CD14-positive monocyte (primary cell): ENCODE measurements around the gene BUB1B. TPM values are rescaled to one million over a fixed set of nuclear protein-coding genes. Genes with fewer than 3 reads are reported as not detected.

ENCODE experiments used
- DNase-seq, 3 donors: peaks; one replicate each; pipeline ENCODE4 v3.0.0-alpha.2; 2011 to 2022
- H2AFZ ChIP-seq: 2 replicates; pipeline ENCODE4 v1.6.0; 2012; ENCODE audit warnings: mild to moderate bottlenecking, low read depth, low read length, inconsistent platforms; ENCODE audit not compliant: insufficient read depth, poor library complexity, severe bottlenecking
- H3K27ac ChIP-seq, 2 donors: 1 replicate in 1 of 2; 2 replicates in 1 of 2; pipeline ENCODE4 v1.5.1; 2012 to 2013; ENCODE audit warnings: low read length in 2 of 2, control low read depth in 1 of 2, inconsistent platforms in 1 of 2, low read depth in 1 of 2, mild to moderate bottlenecking in 1 of 2
- H3K27me3 ChIP-seq, 2 donors: one replicate each; pipeline versions ENCODE4 v1.6.0 to v1.6.1; 2011 to 2013; ENCODE audit warnings: low read length in 2 of 2; ENCODE audit not compliant: control insufficient read depth in 2 of 2, insufficient read depth in 2 of 2
- H3K36me3 ChIP-seq, 2 donors: replicated peaks in 1 of 2; 1 replicate in 1 of 2; 2 replicates in 1 of 2; pipeline versions ENCODE4 v1.5.1 to v1.6.1; 2012 to 2013; ENCODE audit warnings: low read length in 2 of 2, control low read depth in 1 of 2, inconsistent platforms in 1 of 2, mild to moderate bottlenecking in 1 of 2; ENCODE audit not compliant: insufficient read depth in 2 of 2, control insufficient read depth in 1 of 2
- H3K4me1 ChIP-seq, 2 donors: 1 replicate in 1 of 2; 2 replicates in 1 of 2; pipeline versions ENCODE4 v1.5.1 to v1.6.1; 2012 to 2013; ENCODE audit warnings: low read length in 2 of 2, control low read depth in 1 of 2, inconsistent platforms in 1 of 2, mild to moderate bottlenecking in 1 of 2, moderate library complexity in 1 of 2; ENCODE audit not compliant: insufficient read depth in 2 of 2, control insufficient read depth in 1 of 2
- H3K4me2 ChIP-seq: replicated peaks from 2 replicates; pipeline ENCODE3; 2012; ENCODE audit warnings: low read length, moderate library complexity, mild to moderate bottlenecking; ENCODE audit not compliant: poor library complexity, severe bottlenecking; ENCODE audit errors: extremely low read depth
- H3K4me3 ChIP-seq, 3 experiments: fragments of 200-600 bp in 1 of 3; sonication (generic) in 1 of 3; replicated peaks in 1 of 3; 1 replicate in 2 of 3; 2 replicates in 1 of 3; pipeline ENCODE4 v1.5.1; 2011 to 2013; ENCODE audit warnings: low read length in 3 of 3, mild to moderate bottlenecking in 3 of 3, control low read depth in 2 of 3, low read depth in 2 of 3, inconsistent platforms in 1 of 3, moderate library complexity in 1 of 3
- H3K79me2 ChIP-seq: 2 replicates; pipeline ENCODE4 v1.6.0; 2012; ENCODE audit warnings: mild to moderate bottlenecking, control low read depth, inconsistent platforms, low read length, moderate library complexity; ENCODE audit not compliant: insufficient read depth
- H3K9ac ChIP-seq: 2 replicates; pipeline ENCODE4 v1.6.0; 2017; ENCODE audit warnings: low read length, mild to moderate bottlenecking; ENCODE audit not compliant: insufficient read depth, poor library complexity, severe bottlenecking
- H3K9me3 ChIP-seq, 2 donors: replicated peaks in 1 of 2; 1 replicate in 1 of 2; 2 replicates in 1 of 2; pipeline versions ENCODE4 v1.5.1 to v1.6.1; 2012 to 2013; ENCODE audit warnings: low read length in 2 of 2, control low read depth in 1 of 2; ENCODE audit not compliant: control insufficient read depth in 1 of 2, insufficient read depth in 1 of 2
- H4K20me1 ChIP-seq: 2 replicates; pipeline ENCODE4 v1.6.0; 2012; ENCODE audit warnings: mild to moderate bottlenecking, low read length, control low read depth, moderate library complexity; ENCODE audit not compliant: insufficient read depth
- H3K27ac Mint-ChIP-seq, 7 donors: one replicate each; pipeline ENCODE4 v1.8.0; 2020; ENCODE audit warnings: mild to moderate bottlenecking in 7 of 7, mixed read lengths in 7 of 7, moderate library complexity in 6 of 7, inconsistent platforms in 2 of 7
- H3K27me3 Mint-ChIP-seq, 3 donors: one replicate each; pipeline ENCODE4 v1.8.0; 2021 to 2022; ENCODE audit warnings: low read depth in 3 of 3, mild to moderate bottlenecking in 3 of 3, mixed read lengths in 3 of 3, moderate library complexity in 3 of 3, inconsistent platforms in 1 of 3
- H3K36me3 Mint-ChIP-seq, 2 donors: one replicate each; pipeline ENCODE4 v1.8.0; 2020; ENCODE audit warnings: mixed read lengths in 2 of 2, inconsistent platforms in 1 of 2, mild to moderate bottlenecking in 1 of 2
- H3K4me1 Mint-ChIP-seq: one replicate; pipeline ENCODE4 v1.8.0; 2020; ENCODE audit warnings: mild to moderate bottlenecking, mixed read lengths
- H3K4me3 Mint-ChIP-seq, 2 donors: one replicate each; pipeline ENCODE4 v1.8.0; 2020; ENCODE audit warnings: mild to moderate bottlenecking in 2 of 2, mixed read lengths in 2 of 2, moderate library complexity in 1 of 2
- H3K9me3 Mint-ChIP-seq, 7 donors: one replicate each; pipeline ENCODE4 v1.8.0; 2020 to 2022; ENCODE audit warnings: mixed read lengths in 7 of 7, mild to moderate bottlenecking in 6 of 7, moderate library complexity in 6 of 7, inconsistent platforms in 2 of 7
- CTCF ChIP-seq: fragments of 200-600 bp; IDR thresholded peaks from one replicate; pipeline ENCODE4 v1.8.0; 2022; ENCODE audit warnings: antibody characterized with exemption, mild to moderate bottlenecking
- WGBS: methylation state at CpG from one replicate; pipeline ENCODE4 v1.1.5; 2013; ENCODE audit warnings: missing lambda C conversion rate; ENCODE audit not compliant: insufficient coverage; 5-methylcytosine and 5-hydroxymethylcytosine counted together
- intact Hi-C, 2 donors: fragments of 100-400 bp; cut with micrococcal nuclease; formaldehyde crosslinking; loops; one replicate each; pipeline versions ENCODE4 v1.15.0 to v1.15.1; 2023
- polyA plus RNA-seq, 3 donors: library from polyadenylated mRNA; depleted of rRNA in 1 of 3; unstranded in 2 of 3; stranded (reverse) in 1 of 3; fragments of 300-500 nt in 2 of 3; fragments of >200 nt in 1 of 3; fragmentation: Illumina TruSeq in 2 of 3; gene quantifications; 1 replicate in 2 of 3; 2 replicates in 1 of 3; pipeline ENCODE4 v1.2.3, GENCODE V29; 2012 to 2021

Gene BUB1B
- polyA plus RNA-seq, 3 donors: 0.01 to 0.51 TPM; not detected in 1

DNA sequence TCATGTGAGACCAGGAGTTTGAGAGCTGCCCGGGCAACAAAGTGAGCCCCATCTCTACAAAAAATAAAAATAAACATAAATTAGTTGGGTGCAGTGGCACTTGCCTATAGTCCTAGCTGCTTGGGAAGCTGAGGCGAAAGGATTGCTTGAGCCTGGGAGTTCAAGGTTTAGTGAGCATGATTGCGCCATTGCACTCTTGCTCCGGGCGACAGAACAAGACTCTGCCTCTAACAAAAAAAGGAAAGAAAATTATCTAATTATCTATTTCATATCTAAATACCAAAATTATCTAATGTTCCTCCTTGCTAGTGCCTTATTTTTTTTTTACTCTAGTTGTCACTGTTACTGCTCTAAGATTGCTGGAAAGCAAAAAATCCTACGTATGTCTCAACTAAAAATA, 61.3 kb downstream of the BUB1B start:
- Histone ChIP-seq H3K4me3 (no peak overlapping the region), H3K9me3 (no peaks in the 10 kb centered on the region), H3K36me3 (peaks cover 19 to 94% of the 10 kb centered on the region in 2 donors), H3K9ac (no peak overlapping the region), H3K4me1 (no peaks in the 10 kb centered on the region), H3K27me3 (no peaks in the 10 kb centered on the region), H2AFZ (no peak overlapping the region), H3K79me2 (no peaks in the 10 kb centered on the region), H3K4me2 (no peak overlapping the region), H3K27ac (no peak overlapping the region), H4K20me1 (no peaks in the 10 kb centered on the region)
- Mint-ChIP-seq H3K27me3 (no peaks in the 10 kb centered on the region), H3K36me3 (peaks cover 47 to 65% of the 10 kb centered on the region in 2 donors), H3K4me1 (no peaks in the 10 kb centered on the region), H3K4me3 (no peak overlapping the region), H3K9me3 (no peaks in the 10 kb centered on the region), H3K27ac (no peak overlapping the region)
- intact Hi-C loops: no loop called here
- no CpG with 5 or more reads among the region's 6 CpGs for WGBS
- DNase-seq: no peak
- no peak for TF ChIP-seq CTCF

- H3K27me3 ChIP-seq: no peaks in the 10 kb centered on the region
- Mint-ChIP-seq H3K9me3 (no peaks in the 10 kb centered on the region), H3K27ac (no peak overlapping the region), H3K36me3 (peaks cover 34 to 54% of the 10 kb centered on the region in 2 donors), H3K4me3 (no peak overlapping the region), H3K27me3 (peaks cover 0 to 2% (median 0%) of the 10 kb centered on the region in 3 donors), H3K4me1 (no peaks in the 10 kb centered on the region)
- intact Hi-C loops: no loop called here
- H2AFZ ChIP-seq: no peak overlapping the region
- TF ChIP-seq CTCF: no peak
- H3K36me3 ChIP-seq: peaks cover 11 to 79% of the 10 kb centered on the region in 2 donors
- no peak for DNase-seq
- no peaks in the 10 kb centered on the region for H4K20me1 ChIP-seq
- no peak overlapping the region for H3K9ac ChIP-seq
- no peaks in the 10 kb centered on the region for H3K4me1 ChIP-seq
- H3K4me2 ChIP-seq: no peak overlapping the region
- H3K4me3 ChIP-seq: no peak overlapping the region
- H3K27ac ChIP-seq: no peak overlapping the region
- H3K9me3 ChIP-seq: no peaks in the 10 kb centered on the region
- H3K79me2 ChIP-seq: no peaks in the 10 kb centered on the region
These were observed 65.9 kb downstream of the BUB1B start for GRCh38 chr15:40226736-40227135.
